ACHN (cell line): Measurements from ENCODE around the gene PGS1.
A peak's percentile ranks its signal among the peaks of the same experiment; 100 is the strongest.
"Not testable (repeated sequence)": the region's sequence is repeated elsewhere in the genome, so short reads cannot be mapped to it uniquely, and the experiment has no call there.

Experiments
- DNase-seq: peaks from one replicate; pipeline ENCODE4 v3.0.0-alpha.2; 2015
- in situ Hi-C: cut with HindIII; loops from 2 replicates; pipeline ENCODE4 v1.10.0; 2017; ENCODE audit warnings: low sequenced_read_pairs, low pct_ligation_motif_present, low pct_unique_long_range_greater_than_20kb

The PGS1 gene

GRCh38 chr17:78378225-78379130 is at the start of gene PGS1:
Gene PGS1 (plus strand): TSS chr17:78378649. CDS start chr17:78378666, 17 bp downstream.
- in situ Hi-C loops: no loop called here
- DNase-seq: peak; percentile 82

- in situ Hi-C loops: no loop called here
- peak; percentile 92 for DNase-seq
Measured at GRCh38 chr17:78329263-78330059, 49.0 kb upstream of the PGS1 start.

- in situ Hi-C loops: no loop called here
- DNase-seq: peak; percentile 83
Measured at GRCh38 chr17:78330570-78331224, 47.8 kb upstream of the PGS1 start.

- DNase-seq, in situ Hi-C loops: not testable (repeated sequence)
Measured at GRCh38 chr17:78331355-78331754, 47.1 kb upstream of the PGS1 start.

GRCh38 chr17:78332991-78333390 is 45.5 kb upstream of the PGS1 start:
- DNase-seq: no peak
- in situ Hi-C loops: no loop called here

- DNase-seq: no peak
- in situ Hi-C loops: no loop called here
Measured at GRCh38 chr17:78335209-78335608, 43.2 kb upstream of the PGS1 start.

GRCh38 chr17:78337244-78338109 is 41.0 kb upstream of the PGS1 start:
- no peak for DNase-seq

GRCh38 chr17:78338486-78339259 is 39.8 kb upstream of the PGS1 start:
- no peak for DNase-seq
- in situ Hi-C loops: no loop called here

More at GRCh38 chr17:78337244-78338109, 41.0 kb upstream of the PGS1 start:
- in situ Hi-C loops: no loop called here

GRCh38 chr17:78340183-78340955 is 38.1 kb upstream of the PGS1 start:
- no peak for DNase-seq
- in situ Hi-C loops: no loop called here

- in situ Hi-C loops: no loop called here
- peak; percentile 86 for DNase-seq
Measured at GRCh38 chr17:78341559-78342448, 36.6 kb upstream of the PGS1 start.

GRCh38 chr17:78342449-78343186 is 35.8 kb upstream of the PGS1 start:
- in situ Hi-C loops: no loop called here

GRCh38 chr17:78343187-78343542 is 35.3 kb upstream of the PGS1 start:
- in situ Hi-C loops: no loop called here

More at GRCh38 chr17:78342449-78343186, 35.8 kb upstream of the PGS1 start:
- peak; percentile 94 for DNase-seq

GRCh38 chr17:78343543-78344201 is 34.8 kb upstream of the PGS1 start:
- no peak for DNase-seq
- in situ Hi-C loops: no loop called here

More at GRCh38 chr17:78343187-78343542, 35.3 kb upstream of the PGS1 start:
- DNase-seq: peak; percentile 86

- in situ Hi-C loops: no loop called here
- no peak for DNase-seq
Measured at GRCh38 chr17:78344666-78345065, 33.8 kb upstream of the PGS1 start.

- no peak for DNase-seq
- in situ Hi-C loops: no loop called here
Measured at GRCh38 chr17:78345172-78345571, 33.3 kb upstream of the PGS1 start.
